HepG2 (cell line): ENCODE data around the gene TMEM204. TPM values are rescaled to one million over a fixed set of nuclear protein-coding genes. Genes with fewer than 3 reads are reported as not detected.

Source experiments
- ATAC-seq: fragments of 200-7000 bp; cut with Tn5 transposase; 3 replicates; pipeline ENCODE4 v1.9.1; 2020; ENCODE audit warnings: mild to moderate bottlenecking, moderate library complexity
- BruUV-seq: library from RNA; stranded (reverse); fragments of 400-500 nt; replicated peaks from 2 replicates; lab custom pipeline; 2021; lab: Mats Ljungman, UMichigan
- CTCF ChIA-PET: fragments of 300-600 bp; formaldehyde crosslinking; extraction: SDS; loops from one replicate; lab custom pipeline; 2021; ENCODE audit warnings: low total read pairs, inconsistent platforms, low intra/inter-chr PET ratio; lab: Yijun Ruan, JAX
- POLR2A ChIA-PET: fragments of 350-600 bp; sonication (Branson Sonifier 250); formaldehyde crosslinking; loops from one replicate; lab custom pipeline; 2020; ENCODE audit warnings: antibody characterized with exemption, inconsistent platforms; lab: Yijun Ruan, JAX
- DNase-seq: peaks from one replicate; pipeline ENCODE4 v3.0.0-alpha.2; 2015; ENCODE audit warnings: low spot score
- FAIRE-seq: peaks from 3 replicates; lab custom pipeline; 2011; peaks lifted over from hg19 to GRCh38; lab: Jason Lieb, UNC
- H2AFZ ChIP-seq: one replicate; pipeline ENCODE4 v1.6.1; 2011; ENCODE audit warnings: low read length, inconsistent platforms
- H3K27ac ChIP-seq: fragments of 300-600 bp; 3 replicates; pipeline ENCODE4 v1.8.0; 2011; ENCODE audit warnings: mixed run types, mild to moderate bottlenecking, mixed read lengths, low read length, inconsistent platforms; ENCODE audit not compliant: insufficient read depth; ENCODE audit errors: extremely low read length
- H3K27me3 ChIP-seq, 2 experiments: fragments of 200-600 bp in 1 of 2; 2 replicates in 1 of 2; 3 replicates in 1 of 2; pipeline versions ENCODE4 v1.6.0 to v1.8.0; 2011; ENCODE audit warnings: low read length in 2 of 2, mild to moderate bottlenecking in 2 of 2, moderate library complexity in 2 of 2, inconsistent platforms in 1 of 2; ENCODE audit not compliant: insufficient read depth in 2 of 2, control insufficient read depth in 1 of 2
- H3K36me3 ChIP-seq, 2 experiments: fragments of 200-600 bp in 1 of 2; replicated peaks in 1 of 2; 2 replicates in 1 of 2; 3 replicates in 1 of 2; pipeline versions ENCODE4 v1.5.1 to v1.8.0; 2011; ENCODE audit warnings: low read length in 2 of 2, inconsistent platforms in 1 of 2; ENCODE audit not compliant: insufficient read depth in 2 of 2, control insufficient read depth in 1 of 2
- H3K4me1 ChIP-seq: 2 replicates; pipeline ENCODE4 v1.5.1; 2012; ENCODE audit warnings: low read length, inconsistent platforms; ENCODE audit not compliant: insufficient read depth
- H3K4me2 ChIP-seq: 2 replicates; pipeline ENCODE4 v1.6.0; 2011; ENCODE audit warnings: low read depth, low read length, inconsistent platforms
- H3K4me3 ChIP-seq, 3 experiments: fragments of 200-600 bp in 1 of 3; sonication (generic), shearing (Covaris generic) in 1 of 3; replicated peaks in 1 of 3; 2 replicates each; pipeline ENCODE4 v1.5.1; 2011 to 2016; ENCODE audit warnings: low read length in 3 of 3, inconsistent platforms in 2 of 3, low read depth in 2 of 3, mild to moderate bottlenecking in 2 of 3, control low read depth in 1 of 3, mixed read lengths in 1 of 3; ENCODE audit not compliant: insufficient read depth in 1 of 3
- H3K79me2 ChIP-seq: one replicate; pipeline ENCODE4 v1.6.1; 2011; ENCODE audit warnings: low read length, inconsistent platforms; ENCODE audit not compliant: insufficient read depth
- H3K9ac ChIP-seq: 2 replicates; pipeline ENCODE4 v1.6.0; 2011; ENCODE audit warnings: mild to moderate bottlenecking, low read depth, low read length, inconsistent platforms; ENCODE audit not compliant: insufficient read depth
- H3K9me3 ChIP-seq: 2 replicates; pipeline ENCODE4 v1.5.1; 2012; ENCODE audit warnings: mild to moderate bottlenecking, low read length
- H4K20me1 ChIP-seq: 2 replicates; pipeline ENCODE4 v1.6.0; 2011; ENCODE audit warnings: inconsistent platforms, mild to moderate bottlenecking, low read length, moderate library complexity; ENCODE audit not compliant: insufficient read depth
- DPF2 ChIP-seq: sonication (generic); formaldehyde crosslinking; IDR thresholded peaks from 2 replicates; pipeline ENCODE4 v1.4.0; 2020; ENCODE audit warnings: mild to moderate bottlenecking, low read depth, missing genetic modification reagents, borderline replicate concordance
- MED8 ChIP-seq: sonication (generic); formaldehyde crosslinking; IDR thresholded peaks from 2 replicates; pipeline ENCODE4 v1.8.1; 2023; ENCODE audit warnings: mild to moderate bottlenecking, missing genetic modification reagents; ENCODE audit not compliant: insufficient replicate concordance
- MIER3 ChIP-seq: IDR thresholded peaks from 2 replicates; pipeline ENCODE4 v1.6.1; 2016; ENCODE audit warnings: missing compliant biosample characterization, borderline replicate concordance
- NPAS2 ChIP-seq: sonication (generic); formaldehyde crosslinking; IDR thresholded peaks from 2 replicates; pipeline ENCODE4 v1.8.0; 2022; ENCODE audit warnings: mild to moderate bottlenecking, missing genetic modification reagents, borderline replicate concordance
- NR1H2 ChIP-seq: sonication (generic); formaldehyde crosslinking; IDR thresholded peaks from 2 replicates; pipeline ENCODE4 v1.8.1; 2022; ENCODE audit warnings: low read depth, missing genetic modification reagents, borderline replicate concordance
- ZNF274 ChIP-seq: sonication (generic); formaldehyde crosslinking; IDR thresholded peaks from 2 replicates; pipeline ENCODE4 v1.5.1; 2020; ENCODE audit warnings: mild to moderate bottlenecking, missing genetic modification reagents
- ZNF30 ChIP-seq: sonication (generic); formaldehyde crosslinking; IDR thresholded peaks from 2 replicates; pipeline ENCODE4 v1.5.0; 2020; ENCODE audit warnings: mild to moderate bottlenecking, missing genetic modification reagents
- ZNF430 ChIP-seq: sonication (generic); formaldehyde crosslinking; IDR thresholded peaks from 2 replicates; pipeline ENCODE4 v1.9.0; 2021; ENCODE audit warnings: mild to moderate bottlenecking, missing genetic modification reagents
- ZNF644 ChIP-seq: IDR thresholded peaks from 2 replicates; pipeline ENCODE4 v1.6.1; 2016; ENCODE audit warnings: low read depth
- ZNF670 ChIP-seq: sonication (generic); formaldehyde crosslinking; IDR thresholded peaks from 2 replicates; pipeline ENCODE4 v1.8.0; 2022; ENCODE audit warnings: mild to moderate bottlenecking, missing genetic modification reagents, borderline replicate concordance
- ZNF768 ChIP-seq: sonication (generic); formaldehyde crosslinking; IDR thresholded peaks from 2 replicates; pipeline ENCODE4 v1.4.0; 2020; ENCODE audit warnings: missing genetic modification reagents
- WGBS: methylation state at CpG from one replicate; pipeline ENCODE4 v1.1.6; 2017; ENCODE audit warnings: low lambda C conversion rate; 5-methylcytosine and 5-hydroxymethylcytosine counted together
- in situ Hi-C: cut with HindIII; loops from 2 replicates; pipeline ENCODE4 v1.10.0; 2017; ENCODE audit warnings: low pct_unique_long_range_greater_than_20kb; ENCODE audit not compliant: extremely low pct_ligation_motif_present
- intact Hi-C: fragments of 100-400 bp; cut with micrococcal nuclease; formaldehyde crosslinking; loops from one replicate; pipeline ENCODE4 v1.10.0; 2022; ENCODE audit not compliant: unreplicated experiment
- polyA plus RNA-seq, 8 experiments: library from polyadenylated mRNA; depleted of rRNA in 3 of 8; stranded (reverse) in 7 of 8; unstranded in 1 of 8; fragments of >200 nt; fragmentation: Illumina TruSeq in 4 of 8; extraction: Trizol in 4 of 8; gene quantifications; 2 replicates each; pipeline versions ENCODE4 v1.2.1 to v1.2.3, GENCODE V29; 2011 to 2016; ENCODE audit warnings: low read depth in 4 of 8, missing spikeins in 1 of 8, mixed read lengths in 1 of 8; ENCODE audit not compliant: insufficient read depth in 1 of 8
- total RNA-seq, 5 experiments: library from RNA; depleted of rRNA; stranded (reverse); fragments of >200 nt; fragmentation: Illumina TruSeq; extraction: Trizol; gene quantifications; 2 replicates each; pipeline ENCODE4 v1.2.3, GENCODE V29; 2016; ENCODE audit warnings: low read depth in 1 of 5
- TF ChIP-seq, protein P1 (sequence below): sonication (generic); formaldehyde crosslinking; IDR thresholded peaks from 2 replicates; pipeline ENCODE4 v1.4.0; 2020; ENCODE audit warnings: mild to moderate bottlenecking, missing genetic modification reagents

Gene TMEM204
- total and polyA plus RNA-seq, 2 of the 13 experiments (the other 11 are each of a cell fraction or from before 2014, with no cell fraction given) = not detected

GRCh38 chr16:1548233-1548632 is 14.8 kb downstream of the TMEM204 start:
- no TSS peak for BruUV-seq
- in situ Hi-C loops = no loop called here
- CTCF ChIA-PET = no interaction called here
- Histone ChIP-seq H3K36me3 (peaks cover 0 to under 1% of the 10 kb centered on the region in 2 experiments; a peak in 2 of 5 replicates), H4K20me1 (no peaks in the 10 kb centered on the region), H3K4me3 (no peak overlapping the region), H3K27me3 (no peaks in the 10 kb centered on the region)
- TF ChIP-seq NPAS2 (CRISPR knock-in tag) (no peak), MIER3 (no peak), ZNF30 (CRISPR knock-in tag) (no peak), ZNF768 (no peak)
- TF ChIP-seq, all 625 proteins: peak for 0
- Histone ChIP-seq H3K27ac (peak overlapping the region; percentile 44), H2AFZ (no peak overlapping the region), H3K4me2 (no peak overlapping the region), H3K4me1 (peaks cover 38% of the 10 kb centered on the region), H3K9ac (0 out of 2 replicates have a peak overlapping the region, but pooled peaks have one; percentile 18), H3K79me2 (no peaks in the 10 kb centered on the region), H3K9me3 (no peaks in the 10 kb centered on the region)
- ATAC-seq (no peak), DNase-seq (no peak), FAIRE-seq (no peak)
- WGBS = 65% methylated on average over 5 of the region's 5 CpGs
- intact Hi-C loops = no loop called here
- POLR2A ChIA-PET = no interaction called here

DNA sequence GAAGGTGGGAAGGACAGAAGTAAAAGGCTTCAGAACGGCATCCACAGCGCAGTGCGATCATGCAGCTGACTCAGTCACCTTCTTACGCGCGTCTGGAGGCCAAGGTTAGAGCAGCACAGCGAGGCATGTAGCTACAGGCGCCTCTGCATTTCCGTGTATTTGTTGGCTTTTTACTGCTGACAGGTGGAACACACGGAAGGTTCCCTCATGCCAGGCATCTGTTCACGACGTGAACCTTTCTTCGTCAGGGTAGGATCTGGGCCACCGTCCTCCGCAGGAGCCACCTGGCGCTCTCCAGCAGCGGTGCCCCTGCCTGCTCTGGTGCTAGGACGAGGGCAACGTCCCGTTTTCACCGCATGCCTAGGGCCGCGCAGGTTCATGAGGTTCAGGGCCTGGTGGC is 15.3 kb downstream of the TMEM204 start:
- ChIA-PET CTCF (no interaction called here), POLR2A (no interaction called here)
- Histone ChIP-seq H4K20me1 (no peaks in the 10 kb centered on the region), H3K4me3 (no peak overlapping the region), H3K27ac (peak overlapping the region; percentile 44), H3K4me1 (peaks cover 38% of the 10 kb centered on the region), H3K27me3 (no peaks in the 10 kb centered on the region), H3K9ac (no peak overlapping the region), H3K79me2 (no peaks in the 10 kb centered on the region), H3K4me2 (no peak overlapping the region), H3K36me3 (peaks cover 0 to 5% of the 10 kb centered on the region in 2 experiments; a peak in 2 of 5 replicates), H2AFZ (no peak overlapping the region), H3K9me3 (no peaks in the 10 kb centered on the region)
- no peak for ATAC-seq
- intact Hi-C loops = no loop called here
- no peak for FAIRE-seq
- WGBS = over 99% methylated on average over 16 of the region's 23 CpGs
- in situ Hi-C loops = no loop called here
- BruUV-seq = no TSS peak
- DNase-seq = no peak
- TF ChIP-seq, protein P1, sequence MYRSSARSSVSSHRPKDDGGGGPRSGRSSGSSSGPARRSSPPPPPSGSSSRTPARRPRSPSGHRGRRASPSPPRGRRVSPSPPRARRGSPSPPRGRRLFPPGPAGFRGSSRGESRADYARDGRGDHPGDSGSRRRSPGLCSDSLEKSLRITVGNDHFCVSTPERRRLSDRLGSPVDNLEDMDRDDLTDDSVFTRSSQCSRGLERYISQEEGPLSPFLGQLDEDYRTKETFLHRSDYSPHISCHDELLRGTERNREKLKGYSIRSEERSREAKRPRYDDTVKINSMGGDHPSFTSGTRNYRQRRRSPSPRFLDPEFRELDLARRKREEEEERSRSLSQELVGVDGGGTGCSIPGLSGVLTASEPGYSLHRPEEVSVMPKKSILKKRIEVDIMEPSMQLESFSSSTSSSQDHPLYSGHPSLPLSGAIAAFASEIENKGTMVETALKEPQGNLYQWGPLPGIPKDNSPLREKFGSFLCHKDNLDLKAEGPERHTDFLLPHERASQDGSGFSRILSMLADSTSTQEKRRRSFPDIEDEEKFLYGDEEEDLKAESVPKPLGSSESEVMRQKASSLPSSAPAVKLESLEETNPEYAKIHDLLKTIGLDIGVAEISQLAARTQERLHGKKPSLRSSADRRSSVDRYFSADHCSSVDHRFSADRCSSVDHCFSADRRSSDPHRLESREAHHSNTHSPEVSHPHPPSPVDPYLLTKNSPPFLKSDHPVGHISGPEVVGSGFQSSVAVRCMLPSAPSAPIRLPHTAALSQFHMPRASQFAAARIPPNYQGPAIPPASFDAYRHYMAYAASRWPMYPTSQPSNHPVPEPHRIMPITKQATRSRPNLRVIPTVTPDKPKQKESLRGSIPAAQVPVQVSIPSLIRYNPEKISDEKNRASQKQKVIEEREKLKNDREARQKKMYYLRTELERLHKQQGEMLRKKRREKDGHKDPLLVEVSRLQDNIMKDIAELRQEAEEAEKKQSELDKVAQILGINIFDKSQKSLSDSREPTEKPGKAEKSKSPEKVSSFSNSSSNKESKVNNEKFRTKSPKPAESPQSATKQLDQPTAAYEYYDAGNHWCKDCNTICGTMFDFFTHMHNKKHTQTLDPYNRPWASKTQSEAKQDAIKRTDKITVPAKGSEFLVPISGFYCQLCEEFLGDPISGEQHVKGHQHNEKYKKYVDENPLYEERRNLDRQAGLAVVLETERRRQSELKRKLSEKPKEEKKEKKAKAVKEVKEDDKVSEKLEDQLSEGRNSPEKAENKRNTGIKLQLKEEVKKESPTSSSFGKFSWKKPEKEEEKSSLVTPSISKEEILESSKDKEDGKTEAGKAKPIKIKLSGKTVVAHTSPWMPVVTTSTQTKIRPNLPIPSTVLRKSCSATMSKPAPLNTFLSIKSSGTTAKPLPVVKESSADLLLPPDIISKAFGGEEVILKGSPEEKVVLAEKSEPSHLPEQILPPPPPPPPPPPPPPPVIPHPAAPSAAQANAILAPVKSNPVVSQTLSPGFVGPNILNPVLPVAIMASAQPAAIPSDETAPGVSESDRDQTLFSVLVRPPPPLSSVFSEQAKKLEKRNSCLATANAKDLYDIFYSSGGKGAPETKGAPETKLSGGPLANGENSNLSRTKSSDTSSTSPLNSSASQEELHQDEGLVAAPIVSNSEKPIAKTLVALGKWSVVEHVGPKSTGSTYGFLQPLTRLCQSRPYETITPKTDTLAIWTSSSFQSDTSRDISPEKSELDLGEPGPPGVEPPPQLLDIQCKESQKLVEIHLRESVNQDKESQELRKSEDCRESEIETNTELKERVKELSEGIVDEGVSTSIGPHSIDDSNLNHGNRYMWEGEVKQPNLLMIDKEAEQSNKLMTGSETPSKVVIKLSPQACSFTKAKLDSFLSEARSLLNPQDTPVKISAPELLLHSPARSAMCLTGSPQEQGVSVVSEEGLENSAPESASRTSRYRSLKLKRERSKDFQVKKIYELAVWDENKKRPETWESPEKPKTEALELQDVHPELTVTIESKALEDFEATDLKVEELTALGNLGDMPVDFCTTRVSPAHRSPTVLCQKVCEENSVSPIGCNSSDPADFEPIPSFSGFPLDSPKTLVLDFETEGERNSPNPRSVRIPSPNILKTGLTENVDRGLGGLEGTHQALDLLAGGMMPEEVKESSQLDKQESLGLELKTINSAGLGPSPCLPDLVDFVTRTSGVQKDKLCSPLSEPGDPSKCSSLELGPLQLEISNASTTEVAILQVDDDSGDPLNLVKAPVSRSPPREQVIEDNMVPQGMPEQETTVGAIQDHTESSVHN (CRISPR knock-in tag) = no peak
- TF ChIP-seq MED8 (CRISPR knock-in tag) (no peak), ZNF670 (CRISPR knock-in tag) (no peak), ZNF274 (CRISPR knock-in tag) (no peak), DPF2 (CRISPR knock-in tag) (no peak), NR1H2 (CRISPR knock-in tag) (no peak), ZNF430 (CRISPR knock-in tag) (no peak), ZNF644 (CRISPR knock-in tag) (no peak)
